ENCODE measurements around the gene MAPKAPK3. TPM values are rescaled to one million over a fixed set of nuclear protein-coding genes. Genes with fewer than 3 reads are reported as not detected.

MAPKAPK3 gene
- total and polyA plus RNA-seq, 10 donors: 18.0 to 55.0 (median 42.2) TPM

DNA sequence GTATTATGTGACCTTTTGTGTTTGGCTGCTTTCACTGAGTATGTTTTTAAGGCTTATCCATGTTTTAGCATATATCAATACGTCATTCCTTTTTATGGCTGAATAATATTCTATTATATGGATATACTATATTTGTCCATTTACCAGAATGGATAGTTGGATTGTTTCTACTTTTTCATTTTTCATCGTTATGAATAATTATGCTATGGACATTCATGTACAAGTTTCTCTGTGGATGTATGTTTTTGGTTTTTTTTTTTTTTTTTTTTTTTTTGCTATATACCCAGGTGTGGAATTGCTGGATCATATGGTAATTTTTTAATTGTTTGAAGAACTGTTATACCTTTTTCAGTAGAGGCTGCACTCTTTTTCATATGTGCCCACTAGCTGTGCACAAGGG lies 81.3 kb downstream of the MAPKAPK3 start:
- WGBS, 5 donors: 88 to 98% (median 95%) methylated on average over 2 of the region's 2 CpGs
- no peak overlapping the region for H3K4me3 ChIP-seq
- DNase-seq: no peak

More for the DNA sequence above, 81.3 kb downstream of the MAPKAPK3 start:
- TF ChIP-seq, protein P1, sequence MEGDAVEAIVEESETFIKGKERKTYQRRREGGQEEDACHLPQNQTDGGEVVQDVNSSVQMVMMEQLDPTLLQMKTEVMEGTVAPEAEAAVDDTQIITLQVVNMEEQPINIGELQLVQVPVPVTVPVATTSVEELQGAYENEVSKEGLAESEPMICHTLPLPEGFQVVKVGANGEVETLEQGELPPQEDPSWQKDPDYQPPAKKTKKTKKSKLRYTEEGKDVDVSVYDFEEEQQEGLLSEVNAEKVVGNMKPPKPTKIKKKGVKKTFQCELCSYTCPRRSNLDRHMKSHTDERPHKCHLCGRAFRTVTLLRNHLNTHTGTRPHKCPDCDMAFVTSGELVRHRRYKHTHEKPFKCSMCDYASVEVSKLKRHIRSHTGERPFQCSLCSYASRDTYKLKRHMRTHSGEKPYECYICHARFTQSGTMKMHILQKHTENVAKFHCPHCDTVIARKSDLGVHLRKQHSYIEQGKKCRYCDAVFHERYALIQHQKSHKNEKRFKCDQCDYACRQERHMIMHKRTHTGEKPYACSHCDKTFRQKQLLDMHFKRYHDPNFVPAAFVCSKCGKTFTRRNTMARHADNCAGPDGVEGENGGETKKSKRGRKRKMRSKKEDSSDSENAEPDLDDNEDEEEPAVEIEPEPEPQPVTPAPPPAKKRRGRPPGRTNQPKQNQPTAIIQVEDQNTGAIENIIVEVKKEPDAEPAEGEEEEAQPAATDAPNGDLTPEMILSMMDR (IDR thresholded peaks at IDR 0.05 in 8 of 11, conservative IDR thresholded peaks at IDR 0.05 in 3 of 11): no peak
- intact Hi-C loops (cut with DNase I; ENCODE audit: low total_unique reads): no loop called here
- H3K36me3 ChIP-seq: no peaks in the 10 kb centered on the region
- no peak overlapping the region for H3K27ac ChIP-seq
- H3K9me3 ChIP-seq: peaks cover 0 to 37% (median 14%) of the 10 kb centered on the region in 8 donors
- H3K27me3 ChIP-seq (replicated peaks in 1 of 7): peaks cover 0 to 6% (median 0%) of the 10 kb centered on the region in 7 donors
- no peaks in the 10 kb centered on the region for H3K4me1 ChIP-seq

Small RNAs within 50 kb of the gene (microRNA-seq; reads per million reads assigned to microRNA genes)
- 0.85 to 3.3 (median 1.4) reads per million in 3 donors for gene MIR4787

Small RNAs within 50 kb of the gene (small RNA-seq; reads per million reads assigned to genes)
- gene MIR4787 (0 to 0.35 (median 0.10) reads per million in 4 donors), gene PPIAP69 (0 reads per million in 4 donors)

Other genes with a start within 250 kb of the MAPKAPK3 start
- gene CACNA2D2, start 113.5 kb upstream of the MAPKAPK3 start, total RNA-seq: 1 to 10 TPM in 6 of 7 donors, under 1 TPM in 1; 0.85 to 3.2 (median 1.4) TPM
- under 1 TPM; 0.24 to 0.64 (median 0.26) TPM for gene CACNA2D2, start 113.5 kb upstream of the MAPKAPK3 start, polyA plus RNA-seq
- 10 to 100 TPM in 1 of 7 donors, 1 to 10 TPM in 6; 3.2 to 12.2 (median 5.8) TPM for gene C3orf18, start 49.4 kb upstream of the MAPKAPK3 start, total RNA-seq
- gene C3orf18, start 49.4 kb upstream of the MAPKAPK3 start, polyA plus RNA-seq: 1 to 10 TPM; 2.3 to 4.6 (median 3.5) TPM
- gene HEMK1, start 47.6 kb upstream of the MAPKAPK3 start, total RNA-seq: 10 to 100 TPM in 6 of 7 donors, 1 to 10 TPM in 1; 7.6 to 22.5 (median 18.9) TPM
- gene HEMK1, start 47.6 kb upstream of the MAPKAPK3 start, polyA plus RNA-seq: 10 to 100 TPM; 25.1 to 45.2 (median 41.1) TPM
- gene CISH, start 5.4 kb upstream of the MAPKAPK3 start, total RNA-seq: 10 to 100 TPM in 5 of 7 donors, 1 to 10 TPM in 2; 8.7 to 23.6 (median 14.0) TPM
- 1 to 10 TPM; 2.9 to 7.4 (median 6.7) TPM for gene CISH, start 5.4 kb upstream of the MAPKAPK3 start, polyA plus RNA-seq
- 1 to 10 TPM in 1 of 7 donors, under 1 TPM in 6; 0.21 to 2.1 (median 0.60) TPM for gene DOCK3, start 57.8 kb downstream of the MAPKAPK3 start, total RNA-seq
- under 1 TPM; 0.08 to 0.38 (median 0.37) TPM for gene DOCK3, start 57.8 kb downstream of the MAPKAPK3 start, polyA plus RNA-seq

All from spleen (tissue), 11 donors.